ENCODE measurements around the gene INKA2.
A peak's percentile ranks its signal among the peaks of the same experiment; 100 is the strongest.
"Not testable (repeated sequence)": the region's sequence is repeated elsewhere in the genome, so short reads cannot be mapped to it uniquely, and the experiment has no call there.

INKA2 gene

DNA sequence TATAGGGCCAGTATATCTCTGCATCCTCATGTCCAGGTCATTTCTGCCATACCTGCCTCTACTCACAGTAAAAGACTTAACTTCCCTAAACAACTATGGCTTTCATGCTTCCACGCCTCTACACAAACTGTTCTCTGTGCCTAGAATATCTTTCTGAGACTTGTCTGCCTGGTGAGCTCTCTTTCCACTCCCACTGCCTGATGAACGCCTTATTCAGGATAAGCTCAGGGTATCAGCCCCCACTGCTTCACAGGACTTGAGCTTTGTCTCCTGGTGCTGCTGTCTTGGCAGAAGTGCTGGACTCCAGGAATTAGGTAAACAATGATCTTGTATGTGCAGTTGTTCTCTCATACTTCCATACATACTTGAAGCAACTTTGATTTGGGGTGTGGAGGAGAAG, 11.7 kb upstream of the INKA2 start:
- DNase-seq (ENCODE audit: low read depth in 3 of 3) = no peak

- DNase-seq (ENCODE audit: low read depth in 3 of 3) = no peak
These were observed 10.4 kb upstream of the INKA2 start for GRCh38 chr1:111749628-111750027.

GRCh38 chr1:111747947-111748346, 8.8 kb upstream of the INKA2 start:
- DNase-seq (ENCODE audit: low read depth in 3 of 3) = no peak

DNA sequence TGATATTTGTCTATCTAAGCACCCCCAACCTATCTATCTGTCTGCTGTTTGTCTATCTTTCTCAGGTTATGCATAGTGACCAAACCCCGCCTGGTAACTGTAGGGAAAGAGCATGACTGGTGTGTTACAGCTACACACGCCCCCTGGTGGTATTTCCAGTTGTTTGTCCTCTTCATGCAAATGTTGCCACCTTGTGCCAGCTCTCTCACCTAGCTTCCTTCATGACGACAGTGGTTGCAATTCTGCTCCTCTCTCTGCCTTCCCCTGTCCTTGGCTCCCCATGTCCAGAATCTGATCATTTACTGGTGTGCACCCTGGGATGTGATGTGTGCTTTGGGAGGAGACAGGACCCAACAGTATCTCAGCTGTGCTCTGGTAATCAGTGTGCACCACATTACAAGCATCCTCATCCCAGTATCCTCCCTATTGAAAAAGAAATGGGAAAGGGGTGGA, 8.1 kb upstream of the INKA2 start:
- DNase-seq (ENCODE audit: low read depth in 3 of 3) = peak; percentile 55 to 65 (median 60)

DNA sequence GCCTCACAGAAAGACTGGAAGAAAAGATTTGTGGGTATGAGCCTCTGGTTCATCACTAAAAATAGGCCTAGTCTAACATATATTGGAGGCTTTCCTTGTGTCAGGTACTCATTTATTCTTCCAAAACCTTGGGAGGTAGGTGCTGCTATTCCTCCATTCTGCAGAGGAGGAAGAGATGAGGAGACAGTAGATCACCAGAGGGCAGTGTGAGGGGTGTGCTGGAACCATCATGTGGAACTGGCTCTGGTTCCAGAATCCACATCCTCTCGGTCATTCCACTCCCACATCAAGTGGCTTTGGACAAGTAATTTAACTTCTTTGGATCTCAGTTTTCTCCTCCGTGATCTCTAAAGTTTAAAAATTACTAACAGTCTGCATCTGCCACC, 7.4 kb upstream of the INKA2 start:
- DNase-seq (ENCODE audit: low read depth in 3 of 3) = no peak

- no peak for DNase-seq (ENCODE audit: low read depth in 3 of 3)
These were observed 6.7 kb upstream of the INKA2 start for GRCh38 chr1:111745675-111746613.

GRCh38 chr1:111743679-111744101, 4.5 kb upstream of the INKA2 start:
- DNase-seq (ENCODE audit: low read depth in 3 of 3) = no peak

- no peak for DNase-seq (ENCODE audit: low read depth in 3 of 3)
These were observed 3.8 kb upstream of the INKA2 start for GRCh38 chr1:111742938-111743549.

DNA sequence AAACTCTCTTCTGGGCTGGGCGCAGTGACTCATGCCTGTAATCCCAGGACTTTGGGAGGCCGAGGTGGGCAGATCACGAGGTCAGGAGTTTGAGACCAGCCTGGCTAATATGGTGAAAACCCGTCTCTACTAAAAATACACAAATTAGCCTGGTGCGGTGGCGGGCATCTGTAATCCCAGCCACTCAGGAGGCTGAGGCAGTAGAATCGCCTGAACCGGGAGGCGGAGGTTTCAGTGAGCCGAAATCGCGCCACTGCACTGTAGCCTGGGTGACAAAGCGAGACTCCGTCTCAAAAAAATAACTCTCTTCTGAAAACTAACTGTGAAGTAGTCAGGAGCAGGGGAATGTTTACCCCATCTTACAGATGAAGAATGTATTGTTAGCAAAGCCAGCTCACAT, 3.1 kb upstream of the INKA2 start:
- not testable (repeated sequence) for DNase-seq (ENCODE audit: low read depth in 3 of 3)

GRCh38 chr1:111739925-111740765, 950 bp upstream of the INKA2 start:
- DNase-seq (ENCODE audit: low read depth in 3 of 3) = no peak

DNA sequence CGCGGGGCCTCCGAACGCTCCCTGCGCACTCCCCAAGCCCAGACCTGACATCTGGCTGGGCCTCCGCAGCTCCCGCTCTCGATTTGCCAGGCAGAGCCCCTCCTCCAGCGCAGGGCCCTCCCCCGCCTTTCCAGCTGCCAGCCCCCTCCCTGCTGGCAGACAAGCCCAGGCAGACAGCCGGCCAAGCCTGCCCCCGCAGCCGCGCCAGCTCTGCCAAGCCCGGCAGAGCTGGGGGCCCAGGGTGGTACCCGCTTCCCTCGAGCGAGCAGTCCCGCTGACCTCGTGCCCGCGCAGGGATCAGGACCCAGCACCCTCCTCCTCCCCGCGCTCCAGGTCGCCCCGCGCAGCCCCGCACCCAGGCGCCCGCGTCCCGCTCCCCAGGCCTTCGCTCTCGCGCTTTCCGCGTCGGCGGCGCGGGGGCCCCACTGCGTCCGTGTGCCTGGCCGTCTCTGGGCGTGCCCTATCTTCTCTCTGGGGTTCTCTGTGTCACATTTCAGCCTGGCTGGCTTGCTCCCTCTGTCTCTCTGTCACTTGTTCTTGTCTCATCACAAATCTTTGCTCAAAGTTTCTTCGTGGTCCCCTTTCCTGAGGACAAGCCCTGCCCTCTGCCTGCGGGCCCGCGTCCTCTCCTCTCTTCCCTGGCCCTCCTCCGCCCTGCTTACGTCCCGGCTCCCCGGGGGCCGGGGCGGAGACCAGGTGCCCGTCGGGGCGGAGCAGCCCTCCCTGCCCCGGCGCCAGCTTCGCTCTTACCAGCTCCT, 580 bp downstream of the INKA2 start:
- peak in 2 of 3 experiments; percentile 11 to 42 for DNase-seq (ENCODE audit: low read depth in 3 of 3)

DNA sequence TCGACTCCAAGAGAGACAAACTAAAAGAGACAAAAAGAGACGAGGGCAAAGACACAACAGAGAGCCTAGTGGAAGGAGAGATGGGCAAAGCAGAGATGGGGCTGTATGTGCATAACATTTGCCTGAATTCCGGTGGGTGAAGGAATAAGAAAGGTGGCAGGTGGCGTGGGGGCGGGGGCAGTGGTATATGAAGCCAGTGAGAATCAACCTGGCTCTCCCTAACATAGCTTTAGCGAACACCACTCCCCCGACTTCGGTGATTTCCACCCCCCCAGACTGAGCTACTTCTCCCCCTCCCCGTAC, 1.1 kb downstream of the INKA2 start:
- no peak for DNase-seq (ENCODE audit: low read depth in 3 of 3)

- DNase-seq (ENCODE audit: low read depth in 3 of 3) = no peak
These were observed 1.7 kb downstream of the INKA2 start for GRCh38 chr1:111737216-111738132.

GRCh38 chr1:111736548-111737215, 2.5 kb downstream of the INKA2 start:
- DNase-seq (ENCODE audit: low read depth in 3 of 3) = no peak

GRCh38 chr1:111735858-111736544, 3.2 kb downstream of the INKA2 start:
- DNase-seq (ENCODE audit: low read depth in 3 of 3) = no peak

DNA sequence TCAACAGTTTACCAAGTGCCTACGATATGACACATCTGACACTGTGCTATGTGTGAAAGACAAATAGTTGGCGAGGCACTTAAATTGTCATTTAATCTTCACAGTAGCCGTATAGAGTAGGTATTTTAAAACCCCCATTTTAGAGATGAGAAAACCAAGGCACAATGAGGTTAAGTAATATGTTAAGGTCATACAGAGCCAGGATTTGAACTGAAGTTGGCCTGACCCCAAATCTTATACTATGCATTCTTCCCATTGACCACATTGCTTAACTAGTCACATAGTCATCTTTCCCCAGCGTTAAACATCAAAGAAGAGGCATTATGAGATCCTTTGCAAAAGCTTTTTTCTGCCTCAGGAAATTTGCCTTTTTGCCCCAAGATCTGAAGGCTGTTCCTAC, 3.9 kb downstream of the INKA2 start:
- no peak for DNase-seq (ENCODE audit: low read depth in 3 of 3)

DNA sequence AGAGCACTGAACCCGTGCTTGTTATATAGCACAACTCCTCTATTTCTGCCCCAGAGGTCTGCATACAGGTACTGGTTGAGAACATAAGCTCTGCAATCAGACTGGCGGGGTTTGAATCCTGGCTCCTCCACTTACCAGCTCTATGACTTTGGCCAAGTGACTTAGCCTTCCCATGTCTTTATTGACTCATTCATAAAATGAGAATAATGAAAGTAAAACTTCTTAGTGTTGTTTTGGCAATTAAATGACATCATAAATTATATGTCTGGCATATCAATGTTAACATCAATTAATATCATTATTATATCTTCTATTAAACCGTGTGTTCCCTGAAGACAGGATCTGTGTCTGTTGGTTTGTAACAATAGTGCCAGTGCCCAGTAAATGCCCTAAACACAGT, 4.3 kb downstream of the INKA2 start:
- DNase-seq (ENCODE audit: low read depth in 3 of 3) = no peak

DNA sequence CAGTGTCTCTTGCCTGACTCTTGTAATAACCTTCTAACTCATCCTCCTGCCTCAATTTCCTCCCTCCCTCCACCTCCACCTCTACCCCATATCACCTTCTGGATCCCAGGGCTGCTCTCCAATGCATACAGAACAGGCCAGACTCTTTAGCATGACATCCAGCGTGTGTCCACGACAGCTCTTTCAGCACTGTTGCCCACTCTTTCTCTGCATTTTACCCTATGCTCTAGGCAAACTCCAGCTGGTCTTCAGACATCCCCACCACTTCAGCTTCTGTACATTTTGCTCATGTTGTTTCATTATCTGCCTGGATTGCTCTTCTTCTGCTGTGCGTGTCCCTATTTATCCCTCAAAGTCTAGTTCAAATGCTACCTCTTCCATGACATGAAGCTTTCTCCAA, 4.8 kb downstream of the INKA2 start:
- DNase-seq (ENCODE audit: low read depth in 3 of 3) = no peak

DNA sequence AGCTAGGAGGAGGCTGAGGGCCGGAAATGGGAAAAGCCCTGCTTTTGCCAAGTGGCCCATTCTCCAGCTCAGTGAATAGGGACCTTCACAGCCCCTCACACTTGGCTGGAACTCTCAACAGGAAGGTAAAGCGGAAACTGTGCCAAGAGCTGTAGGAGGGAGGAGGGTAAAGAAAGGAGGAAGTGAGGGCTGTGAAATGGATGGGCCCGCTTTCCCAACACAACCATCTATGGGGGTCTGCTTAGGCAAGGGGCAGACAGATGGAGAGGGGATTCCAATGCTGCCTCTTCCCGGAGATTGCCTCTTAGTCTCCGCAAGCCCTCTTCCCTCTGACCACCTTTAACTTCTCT, 5.2 kb downstream of the INKA2 start:
- no peak for DNase-seq (ENCODE audit: low read depth in 3 of 3)

All from stimulated activated CD4-positive, alpha-beta T cell treated with anti-CD3 and anti-CD28 coated beads, TNF-alpha, amount 100 ng/mL, for 24 hours (primary cell).